NCI-H2171 (cell line): ENCODE data around the gene CTPS2.
"Not testable (repeated sequence)": the region's sequence is repeated elsewhere in the genome, so short reads cannot be mapped to it uniquely, and the experiment has no call there.

ENCODE experiments used
- DNase-seq: peaks from one replicate; lab custom pipeline; 2025; lab: John Stamatoyannopoulos, UW

The CTPS2 gene

GRCh38 chrX:16654093-16654492, 58.4 kb downstream of the CTPS2 start:
- no peak for DNase-seq

- no peak for DNase-seq
Observed at GRCh38 chrX:16653424-16653823, 59.0 kb downstream of the CTPS2 start.

GRCh38 chrX:16651391-16652024, 61.0 kb downstream of the CTPS2 start:
- no peak for DNase-seq

GRCh38 chrX:16649858-16650257, 62.6 kb downstream of the CTPS2 start, which contains the start of gene S100G:
S100G (plus strand) TSS chrX:16650158; CDS start chrX:16651007, 849 bp downstream.
- no peak for DNase-seq

- no peak for DNase-seq
Observed at GRCh38 chrX:16646366-16647138, 65.9 kb downstream of the CTPS2 start.

- DNase-seq, result no peak
Observed at GRCh38 chrX:16643176-16643575, 69.3 kb downstream of the CTPS2 start.

- no peak for DNase-seq
Observed at GRCh38 chrX:16640823-16641222, 71.6 kb downstream of the CTPS2 start.

- no peak for DNase-seq
Observed at GRCh38 chrX:16639966-16640365, 72.5 kb downstream of the CTPS2 start.

GRCh38 chrX:16638533-16638932, 73.9 kb downstream of the CTPS2 start:
- no peak for DNase-seq

GRCh38 chrX:16635596-16635995, 76.9 kb downstream of the CTPS2 start:
- DNase-seq, result no peak

GRCh38 chrX:16635040-16635439, 77.4 kb downstream of the CTPS2 start:
- DNase-seq, result no peak

- no peak for DNase-seq
Observed at GRCh38 chrX:16633754-16634153, 78.7 kb downstream of the CTPS2 start.

- DNase-seq, result no peak
Observed at GRCh38 chrX:16629909-16630308, 82.6 kb downstream of the CTPS2 start.

GRCh38 chrX:16628946-16629595, 83.4 kb downstream of the CTPS2 start:
- no peak for DNase-seq

- not testable (repeated sequence) for DNase-seq
Observed at GRCh38 chrX:16628511-16628910, 84.0 kb downstream of the CTPS2 start.

- DNase-seq, result no peak
Observed at GRCh38 chrX:16619024-16619423, 93.4 kb downstream of the CTPS2 start.

GRCh38 chrX:16618422-16618821, 94.0 kb downstream of the CTPS2 start:
- no peak for DNase-seq

GRCh38 chrX:16617382-16617781, 95.1 kb downstream of the CTPS2 start:
- no peak for DNase-seq

GRCh38 chrX:16612257-16612897, 100.1 kb downstream of the CTPS2 start:
- DNase-seq, result no peak

- not testable (repeated sequence) for DNase-seq
Observed at GRCh38 chrX:16610654-16611053, 101.8 kb downstream of the CTPS2 start.

GRCh38 chrX:16610121-16610621, 102.3 kb downstream of the CTPS2 start:
- DNase-seq, result no peak

GRCh38 chrX:16606142-16606720, 106.2 kb downstream of the CTPS2 start:
- no peak for DNase-seq
